KMS-11 (cell line): ENCODE results near the gene COL26A1.

Experiments used
- H2AFZ ChIP-seq: fragments of 200-600 bp; sonication (generic); 2 replicates; pipeline ENCODE4 v1.6.1; 2016; ENCODE audit warnings: antibody characterized with exemption, mixed run types, low read depth
- H3K27ac ChIP-seq: fragments of 200-600 bp; sonication (generic); 2 replicates; pipeline ENCODE4 v1.6.1; 2016; ENCODE audit warnings: mild to moderate bottlenecking, mixed run types
- H3K27me3 ChIP-seq: fragments of 200-600 bp; sonication (generic); 2 replicates; pipeline ENCODE4 v1.6.1; 2017; ENCODE audit warnings: mild to moderate bottlenecking, low read depth, mixed run types, moderate library complexity; ENCODE audit not compliant: insufficient read depth
- H3K36me3 ChIP-seq: fragments of 200-600 bp; sonication (generic); 2 replicates; pipeline ENCODE4 v1.6.1; 2017; ENCODE audit warnings: mild to moderate bottlenecking, mixed run types; ENCODE audit not compliant: insufficient read depth
- H3K4me1 ChIP-seq: fragments of 200-600 bp; sonication (generic); 2 replicates; pipeline ENCODE4 v1.6.1; 2016; ENCODE audit warnings: mild to moderate bottlenecking, low read depth, mixed run types; ENCODE audit not compliant: poor library complexity, severe bottlenecking
- H3K4me2 ChIP-seq: fragments of 200-600 bp; sonication (generic); 2 replicates; pipeline ENCODE4 v1.7.0; 2016; ENCODE audit warnings: mild to moderate bottlenecking, mixed run types
- H3K4me3 ChIP-seq: fragments of 200-600 bp; sonication (generic); IDR thresholded peaks from 2 replicates; pipeline ENCODE4 v1.6.1; 2017; ENCODE audit warnings: low read depth, low read length, mixed read lengths; ENCODE audit not compliant: insufficient read depth
- H3K79me2 ChIP-seq: fragments of 200-600 bp; sonication (generic); 2 replicates; pipeline ENCODE4 v1.6.1; 2016; ENCODE audit warnings: low read depth, mixed run types; ENCODE audit not compliant: insufficient read depth
- H3K9ac ChIP-seq: fragments of 200-600 bp; sonication (generic); 2 replicates; pipeline ENCODE4 v1.6.1; 2016; ENCODE audit warnings: mild to moderate bottlenecking, mixed run types
- H4K20me1 ChIP-seq: fragments of 200-600 bp; sonication (generic); 2 replicates; pipeline ENCODE4 v1.6.1; 2016; ENCODE audit warnings: mild to moderate bottlenecking, mixed run types; ENCODE audit not compliant: insufficient read depth
- CTCF ChIP-seq: fragments of 200-600 bp; sonication (generic); conservative IDR thresholded peaks from 2 replicates; pipeline ENCODE4 v1.6.1; 2017; ENCODE audit warnings: low read depth, mild to moderate bottlenecking, antibody characterized with exemption, low read length, moderate library complexity, mixed read lengths

Gene COL26A1

GRCh38 chr7:101588131-101588935 lies 225.7 kb downstream of the COL26A1 start:
- no peak overlapping the region for H3K4me2 ChIP-seq
- H3K9ac ChIP-seq, result no peak overlapping the region
- H3K36me3 ChIP-seq, result no peaks in the 10 kb centered on the region
- no peaks in the 10 kb centered on the region for H3K4me1 ChIP-seq
- H4K20me1 ChIP-seq, result no peaks in the 10 kb centered on the region
- TF ChIP-seq CTCF, result no peak
- H3K27ac ChIP-seq, result no peak overlapping the region
- H3K79me2 ChIP-seq, result no peaks in the 10 kb centered on the region
- no peak overlapping the region for H3K4me3 ChIP-seq
- H3K27me3 ChIP-seq, result no peaks in the 10 kb centered on the region; the same call in 1 of the 2 replicates
- no peak overlapping the region for H2AFZ ChIP-seq

- Histone ChIP-seq H3K9ac (no peak overlapping the region), H4K20me1 (no peaks in the 10 kb centered on the region), H3K79me2 (no peaks in the 10 kb centered on the region), H3K27ac (no peak overlapping the region), H2AFZ (no peak overlapping the region), H3K4me2 (no peak overlapping the region), H3K36me3 (no peaks in the 10 kb centered on the region), H3K4me3 (no peak overlapping the region), H3K27me3 (no peaks in the 10 kb centered on the region; the same call in 1 of the 2 replicates), H3K4me1 (no peaks in the 10 kb centered on the region)
- TF ChIP-seq CTCF, result no peak
Measured at GRCh38 chr7:101589052-101589451, 226.4 kb downstream of the COL26A1 start.

GRCh38 chr7:101589976-101590662 lies 227.4 kb downstream of the COL26A1 start:
- no peak overlapping the region for H2AFZ ChIP-seq
- no peaks in the 10 kb centered on the region for H3K4me1 ChIP-seq
- no peak for TF ChIP-seq CTCF
- no peak overlapping the region for H3K27ac ChIP-seq
- no peak overlapping the region for H3K4me3 ChIP-seq
- no peaks in the 10 kb centered on the region for H3K36me3 ChIP-seq
- no peaks in the 10 kb centered on the region for H3K79me2 ChIP-seq
- no peak overlapping the region for H3K4me2 ChIP-seq
- H3K9ac ChIP-seq, result no peak overlapping the region
- no peaks in the 10 kb centered on the region; the same call in 1 of the 2 replicates for H3K27me3 ChIP-seq
- H4K20me1 ChIP-seq, result no peaks in the 10 kb centered on the region

- Histone ChIP-seq H3K36me3 (no peaks in the 10 kb centered on the region), H3K4me2 (no peak overlapping the region), H4K20me1 (no peaks in the 10 kb centered on the region), H3K27me3 (no peaks in the 10 kb centered on the region; the same call in 1 of the 2 replicates), H3K4me3 (no peak overlapping the region), H3K79me2 (no peaks in the 10 kb centered on the region), H3K27ac (no peak overlapping the region), H2AFZ (no peak overlapping the region), H3K9ac (no peak overlapping the region), H3K4me1 (no peaks in the 10 kb centered on the region)
- TF ChIP-seq CTCF, result no peak
Measured at GRCh38 chr7:101590663-101591435, 228.2 kb downstream of the COL26A1 start.
